MV-4-11 (cell line): ENCODE data around the gene FAM227B.
"Not testable (repeated sequence)": the region's sequence is repeated elsewhere in the genome, so short reads cannot be mapped to it uniquely, and the experiment has no call there.

ENCODE experiments used
- DNase-seq: peaks from one replicate; lab custom pipeline; 2025; lab: John Stamatoyannopoulos, UW

FAM227B gene

GRCh38 chr15:49610157-49610918 lies 10.3 kb downstream of the FAM227B start:
- no peak for DNase-seq

DNA sequence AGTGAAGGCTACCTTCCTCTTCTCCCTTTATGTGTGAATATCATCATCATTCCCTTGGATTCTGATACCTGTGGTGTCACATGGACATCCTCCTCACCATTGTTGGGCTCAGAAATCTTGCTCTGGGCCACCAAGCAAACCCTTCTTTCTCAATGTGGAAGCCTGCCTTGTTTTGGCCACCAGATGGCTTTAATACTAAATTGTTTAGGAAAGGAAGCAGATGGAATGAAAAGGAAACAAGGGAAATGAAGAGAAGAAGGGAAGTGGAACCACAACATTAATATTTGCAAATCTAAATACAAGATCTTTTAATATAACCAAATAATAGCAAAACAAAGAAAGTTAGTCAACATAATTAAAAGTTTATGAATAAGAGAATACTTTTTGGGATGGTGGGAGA lies 14.0 kb downstream of the FAM227B start:
- no peak for DNase-seq

- DNase-seq: no peak
Measured at GRCh38 chr15:49605588-49605987, 15.0 kb downstream of the FAM227B start.

DNA sequence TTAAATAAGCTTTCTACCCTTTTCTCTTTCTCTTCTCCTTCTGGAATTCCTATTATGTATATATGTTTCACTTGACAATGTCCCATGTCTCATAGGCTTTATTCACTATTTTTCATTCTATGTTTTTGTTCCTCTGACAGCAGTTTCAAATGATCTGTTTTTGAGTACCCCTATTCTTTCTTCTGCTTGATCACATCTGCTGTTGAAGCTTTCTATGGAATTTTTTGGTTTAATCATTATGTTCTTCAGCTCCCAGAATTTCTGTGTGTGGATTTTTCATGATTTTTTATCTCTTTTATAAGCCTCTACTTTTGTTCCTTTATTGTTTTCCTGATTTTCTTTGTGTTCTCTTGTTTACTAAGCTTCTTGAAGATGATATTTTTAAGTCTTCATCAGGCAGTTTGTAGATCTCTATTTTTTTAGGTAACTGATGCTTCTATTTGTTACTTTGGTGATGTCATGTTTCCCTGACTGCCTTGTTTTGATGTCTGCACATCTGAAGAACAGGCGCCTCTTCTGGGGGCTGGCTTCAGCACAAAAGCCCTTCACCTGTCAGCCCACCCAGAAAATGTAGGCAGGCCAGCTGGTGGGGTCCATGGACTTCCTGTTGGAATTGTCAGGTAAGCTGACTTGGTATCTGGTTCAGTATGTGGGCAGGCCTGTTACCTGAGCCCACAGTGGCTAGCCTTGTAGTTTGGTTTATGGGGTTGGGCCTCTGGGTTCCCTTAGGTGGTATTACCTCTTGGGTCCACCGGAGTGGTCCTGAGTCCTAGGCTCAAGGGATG lies 15.8 kb downstream of the FAM227B start:
- DNase-seq: no peak

GRCh38 chr15:49592829-49593316 lies 27.7 kb downstream of the FAM227B start:
- not testable (repeated sequence) for DNase-seq

- DNase-seq: no peak
Measured at GRCh38 chr15:49589030-49589429, 31.6 kb downstream of the FAM227B start.

GRCh38 chr15:49573421-49573820 lies 47.2 kb downstream of the FAM227B start:
- no peak for DNase-seq

DNA sequence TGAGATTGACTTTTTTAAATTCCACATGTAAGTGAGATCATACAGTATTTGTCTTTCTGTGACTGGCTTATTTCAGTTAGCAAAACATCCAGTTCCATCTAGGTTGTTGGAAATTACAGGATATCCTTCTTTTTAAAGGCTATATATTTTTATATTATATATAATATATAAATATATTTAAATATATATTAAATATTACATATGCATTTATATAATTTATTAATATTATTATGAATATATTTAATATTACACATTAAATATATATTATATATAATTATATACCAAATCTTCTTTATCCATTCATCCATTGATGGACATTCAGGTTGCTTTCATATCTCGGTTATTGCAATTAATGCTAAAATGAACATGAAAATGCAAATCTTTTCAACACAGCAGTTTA lies 49.9 kb downstream of the FAM227B start:
- DNase-seq: no peak

- DNase-seq: no peak
Measured at GRCh38 chr15:49570174-49570573, 50.4 kb downstream of the FAM227B start.

GRCh38 chr15:49560045-49560444 lies 60.6 kb downstream of the FAM227B start:
- peak; percentile 33 for DNase-seq

DNA sequence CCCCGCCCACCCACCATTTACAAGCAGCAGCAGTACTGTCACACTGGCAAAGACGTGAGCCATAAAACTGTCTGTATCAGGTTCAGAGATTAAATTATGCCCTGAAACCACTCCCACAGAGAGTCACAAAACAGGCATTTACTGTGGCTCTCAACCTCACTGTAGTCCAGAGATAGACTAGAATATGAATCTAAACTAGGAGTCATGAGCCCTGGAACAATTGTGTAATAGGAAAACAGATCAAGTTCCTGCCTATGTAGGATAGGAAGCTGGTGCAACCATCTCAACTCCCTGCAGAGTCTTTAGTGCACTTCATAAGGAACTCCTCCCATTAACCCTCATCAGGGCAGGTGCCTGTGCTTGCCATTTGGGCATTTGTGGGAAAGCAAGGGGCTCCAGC lies 61.7 kb downstream of the FAM227B start:
- DNase-seq: no peak

DNA sequence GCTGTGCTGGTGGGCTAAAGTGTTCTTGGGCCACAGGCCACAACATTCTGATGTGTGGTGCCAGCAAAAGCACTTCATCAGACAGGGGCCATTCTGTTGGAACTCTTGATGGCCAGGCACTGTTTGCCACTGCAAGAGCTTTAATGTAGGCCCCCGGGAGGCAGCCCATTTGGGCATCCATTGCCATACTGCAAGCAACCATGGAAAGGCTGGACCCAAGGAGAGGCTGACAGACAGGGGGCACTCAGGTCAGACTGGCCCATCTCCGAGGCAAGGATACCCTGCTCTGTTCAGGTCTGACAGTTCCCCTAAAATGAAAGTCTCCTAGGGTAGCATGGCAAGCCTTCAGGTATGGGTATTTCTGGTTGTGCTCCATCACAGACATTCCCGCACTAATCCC lies 64.2 kb downstream of the FAM227B start:
- no peak for DNase-seq

GRCh38 chr15:49550342-49550741 lies 70.3 kb downstream of the FAM227B start:
- DNase-seq: not testable (repeated sequence)

GRCh38 chr15:49538520-49538919 lies 82.1 kb downstream of the FAM227B start:
- DNase-seq: no peak

- no peak for DNase-seq
Measured at GRCh38 chr15:49530092-49530491, 90.5 kb downstream of the FAM227B start.

GRCh38 chr15:49528289-49528688 lies 92.3 kb downstream of the FAM227B start:
- no peak for DNase-seq

DNA sequence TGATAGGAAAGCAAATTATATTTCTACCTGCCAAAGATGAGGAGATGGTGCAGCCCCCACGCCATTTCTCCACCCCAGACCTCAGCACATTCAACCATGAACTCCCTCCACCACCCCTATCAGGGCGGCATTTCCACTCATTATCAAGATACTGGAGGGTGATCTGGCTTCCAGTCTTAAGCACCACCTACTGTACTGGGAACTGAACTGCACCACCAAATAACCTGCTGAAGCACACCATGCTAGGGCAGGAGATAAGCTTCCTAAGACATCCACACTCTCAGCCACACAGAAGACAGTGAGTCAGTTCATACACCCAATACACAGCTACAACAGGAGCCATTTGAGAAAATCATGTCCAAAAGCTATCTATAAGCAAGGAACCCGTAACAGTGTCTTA lies 98.8 kb downstream of the FAM227B start:
- DNase-seq: peak; percentile 27

DNA sequence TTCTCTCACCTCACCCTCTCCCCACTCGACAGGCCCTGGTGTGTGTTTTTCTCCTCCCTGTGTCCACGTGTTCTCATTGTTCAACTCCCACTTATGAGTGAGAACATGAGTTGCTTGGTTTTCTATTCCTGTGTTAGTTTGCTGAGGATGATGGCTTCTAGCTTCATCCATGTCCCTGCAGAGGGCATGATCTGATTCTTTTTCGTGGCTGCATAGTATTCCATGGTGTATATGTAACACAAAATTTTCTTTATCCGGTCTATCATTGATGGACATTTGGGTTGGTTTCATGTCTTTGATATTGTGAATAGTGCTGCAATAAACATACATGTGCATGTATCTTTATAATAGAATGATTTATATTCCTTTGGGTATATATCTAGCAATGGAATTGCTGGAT lies 107.9 kb downstream of the FAM227B start:
- DNase-seq: not testable (repeated sequence)

- no peak for DNase-seq
Measured at GRCh38 chr15:49507261-49507660, 113.4 kb downstream of the FAM227B start.

DNA sequence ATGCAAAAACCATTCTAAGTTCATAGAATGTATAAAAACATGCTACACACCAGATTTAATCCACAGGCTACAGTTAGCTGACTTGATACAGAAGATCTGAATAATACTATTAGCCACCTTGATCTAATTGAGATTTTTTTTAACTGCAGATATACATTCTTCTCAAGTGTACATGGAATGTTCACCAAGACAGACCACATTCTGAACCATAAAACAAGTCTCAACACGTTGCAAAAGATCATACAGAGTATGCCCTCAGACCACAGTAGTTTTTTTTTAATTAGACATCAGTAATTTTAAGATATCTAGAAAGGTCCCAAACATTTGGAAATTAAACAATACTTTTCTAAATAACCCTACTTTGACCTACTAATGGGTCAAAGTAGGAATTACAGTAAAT lies 114.3 kb downstream of the FAM227B start:
- no peak for DNase-seq

- DNase-seq: no peak
Measured at GRCh38 chr15:49501586-49501985, 119.0 kb downstream of the FAM227B start.

- DNase-seq: no peak
Measured at GRCh38 chr15:49495993-49496753, 124.4 kb downstream of the FAM227B start.
